Spleen (tissue), 11 donors: ENCODE measurements around the gene YES1. TPM values are rescaled to one million over a fixed set of nuclear protein-coding genes. Genes with fewer than 3 reads are reported as not detected.

ENCODE experiments used
- DNase-seq: peaks from one replicate; pipeline ENCODE4 v3.0.0-alpha.2; 2020
- H3K27ac ChIP-seq, 8 donors: fragments of 200-600 bp; sonication (generic) in 7 of 8; 1 replicate in 4 of 8; 2 replicates in 4 of 8; pipeline versions ENCODE4 v1.5.0 to v1.8.0; 2016 to 2021; ENCODE audit warnings: inconsistent platforms in 4 of 8, mild to moderate bottlenecking in 4 of 8, moderate library complexity in 1 of 8
- H3K27me3 ChIP-seq, 7 donors: fragments of 200-600 bp; sonication (generic) in 6 of 7; replicated peaks in 1 of 7; 1 replicate in 4 of 7; 2 replicates in 3 of 7; pipeline versions ENCODE4 v1.5.0 to v1.8.0; 2016 to 2021; ENCODE audit warnings: inconsistent platforms in 3 of 7, mild to moderate bottlenecking in 1 of 7
- H3K36me3 ChIP-seq, 6 donors: fragments of 200-600 bp; sonication (generic) in 5 of 6; 1 replicate in 4 of 6; 2 replicates in 2 of 6; pipeline versions ENCODE4 v1.5.0 to v1.8.0; 2016 to 2021; ENCODE audit warnings: inconsistent platforms in 2 of 6
- H3K4me1 ChIP-seq, 6 donors: fragments of 200-600 bp; sonication (generic) in 5 of 6; 1 replicate in 3 of 6; 2 replicates in 3 of 6; pipeline versions ENCODE4 v1.5.0 to v1.8.0; 2016 to 2021; ENCODE audit warnings: inconsistent platforms in 3 of 6
- H3K4me3 ChIP-seq, 8 donors: fragments of 200-600 bp; sonication (generic) in 7 of 8; 1 replicate in 4 of 8; 2 replicates in 4 of 8; pipeline versions ENCODE4 v1.5.0 to v1.8.0; 2016 to 2021; ENCODE audit warnings: inconsistent platforms in 4 of 8, mild to moderate bottlenecking in 4 of 8, moderate library complexity in 2 of 8
- H3K9me3 ChIP-seq, 8 donors: fragments of 200-600 bp; sonication (generic) in 7 of 8; 1 replicate in 4 of 8; 2 replicates in 4 of 8; pipeline versions ENCODE4 v1.5.0 to v1.8.0; 2016 to 2021; ENCODE audit warnings: inconsistent platforms in 4 of 8
- CTCF ChIP-seq, 11 experiments: fragments of 200-600 bp in 7 of 11; fragments of 450-650 bp in 4 of 11; sonication (generic) in 4 of 11; IDR thresholded peaks in 8 of 11; conservative IDR thresholded peaks in 3 of 11; 1 replicate in 7 of 11; 2 replicates in 4 of 11; pipeline versions ENCODE4 v1.4.0 to v1.8.0; 2016 to 2021; ENCODE audit warnings: antibody characterized with exemption in 11 of 11, inconsistent platforms in 4 of 11, mild to moderate bottlenecking in 1 of 11
- POLR2A ChIP-seq, 3 donors: fragments of 450-650 bp; IDR thresholded peaks; one replicate each; pipeline ENCODE4 v1.5.1; 2017; ENCODE audit warnings: antibody characterized with exemption in 3 of 3, mild to moderate bottlenecking in 1 of 3
- POLR2AphosphoS5 ChIP-seq, 3 donors: sonication (generic); formaldehyde crosslinking; IDR thresholded peaks; one replicate each; pipeline ENCODE4 v1.5.1; 2017; ENCODE audit warnings: antibody characterized with exemption in 3 of 3
- WGBS, 5 donors: extraction: QIAGEN DNeasy Blood & Tissue Kit in 3 of 5; methylation state at CpG; one replicate each; pipeline versions ENCODE4 v1.1.5 to v1.1.7; 2013 to 2018; 5-methylcytosine and 5-hydroxymethylcytosine counted together
- intact Hi-C: fragments of 100-400 bp; cut with DNase I; formaldehyde crosslinking; loops from one replicate; pipeline ENCODE4 v1.15.0; 2023; ENCODE audit warnings: low total_unique reads
- polyA plus RNA-seq, 3 donors: library from polyadenylated mRNA; stranded (reverse); fragments of 200-250 nt; gene quantifications; one replicate each; pipeline ENCODE4 v1.2.1, GENCODE V29; 2013
- total RNA-seq, 7 donors: library from RNA; depleted of rRNA in 3 of 7; stranded (reverse); fragments of >200 nt in 3 of 7; fragmentation: NEBNext Ultra II Directional in 4 of 7; extraction: Animal tissue kit (Norgen Biotek cat#: 25700) in 4 of 7; gene quantifications; one replicate each; pipeline versions ENCODE4 v1.1.0 to v1.2.1, GENCODE V29; 2016 to 2021
- donor health status: healthy with polysubstance abuse.
- donor health status: DM: no; HTN: no; CAD: no; lungs with moderate emphysema.
- donor health status: DM: no; HTN: no; CAD: no.
- donor health status: Bipolar disorder and iron deficiency.
- donor health status: healthy.
- donor health status: DM: no; HTN: no; CAD: no.
- donor health status: DM: yes; HTN: yes; CAD: no.

YES1 gene
- total and polyA plus RNA-seq, 10 donors, result 8.4 to 128 (median 60.9) TPM

- WGBS, 5 donors, result 6 to 10% (median 7%) methylated on average over 5 of the region's 5 CpGs
- no peak for TF ChIP-seq CTCF (IDR thresholded peaks at IDR 0.05 in 8 of 11, conservative IDR thresholded peaks at IDR 0.05 in 3 of 11)
- TF ChIP-seq POLR2AphosphoS5 (IDR thresholded peaks at IDR 0.05), result peak in 1 of 3 donors; percentile 74
- peak overlapping the region; percentile 54 to 81 (median 72) for H3K27ac ChIP-seq
- H3K4me1 ChIP-seq, result peaks cover 0 to 44% (median 24%) of the 10 kb centered on the region in 6 donors
- no peak for DNase-seq
- peak overlapping the region in 2 of 8 donors; percentile 9 to 34 for H3K4me3 ChIP-seq
- intact Hi-C loops, result loop anchor here (5.0 kb wide), 1 partner anchor 203 kb away; no protein-coding TSS in a partner anchor
- H3K36me3 ChIP-seq, result no peaks in the 10 kb centered on the region
- no peaks in the 10 kb centered on the region for H3K9me3 ChIP-seq
- H3K27me3 ChIP-seq, result peaks cover 0 to 41% (median 0%) of the 10 kb centered on the region in 7 donors
These were observed 18.4 kb upstream of the YES1 start for GRCh38 chr18:830315-830901.

- DNase-seq, result no peak
- Histone ChIP-seq H3K36me3 (no peaks in the 10 kb centered on the region), H3K9me3 (no peaks in the 10 kb centered on the region), H3K27ac (peak overlapping the region; percentile 54 to 81 (median 72)), H3K4me3 (no peak overlapping the region), H3K27me3 (peaks cover 0 to 47% (median 0%) of the 10 kb centered on the region in 7 donors), H3K4me1 (peaks cover 0 to 44% (median 21%) of the 10 kb centered on the region in 6 donors)
- intact Hi-C loops, result no loop called here
- 91 to 97% (median 93%) methylated on average over 6 of the region's 6 CpGs for WGBS, 5 donors
- TF ChIP-seq POLR2A (IDR thresholded peaks at IDR 0.05), result no peak
- no peak for TF ChIP-seq CTCF (IDR thresholded peaks at IDR 0.05 in 8 of 11, conservative IDR thresholded peaks at IDR 0.05 in 3 of 11)
- no peak for TF ChIP-seq POLR2AphosphoS5 (IDR thresholded peaks at IDR 0.05)
These were observed 17.4 kb upstream of the YES1 start for GRCh38 chr18:829432-829831.

GRCh38 chr18:827093-827677, 15.1 kb upstream of the YES1 start:
- no peaks in the 10 kb centered on the region for H3K9me3 ChIP-seq
- WGBS, 5 donors, result 67 to 82% (median 77%) methylated on average over 6 of the region's 6 CpGs
- intact Hi-C loops, result no loop called here
- no peak for DNase-seq
- H3K27ac ChIP-seq, result no peak overlapping the region
- peaks cover 0 to 51% (median 0%) of the 10 kb centered on the region in 7 donors for H3K27me3 ChIP-seq
- no peaks in the 10 kb centered on the region for H3K36me3 ChIP-seq
- TF ChIP-seq POLR2AphosphoS5 (IDR thresholded peaks at IDR 0.05) (no peak), CTCF (IDR thresholded peaks at IDR 0.05 in 8 of 11, conservative IDR thresholded peaks at IDR 0.05 in 3 of 11) (no peak), POLR2A (IDR thresholded peaks at IDR 0.05) (no peak)
- peaks cover 0 to 30% (median 21%) of the 10 kb centered on the region in 6 donors for H3K4me1 ChIP-seq
- H3K4me3 ChIP-seq, result no peak overlapping the region

- H3K27me3 ChIP-seq, result peaks cover 0 to 55% (median 0%) of the 10 kb centered on the region in 7 donors
- WGBS, 5 donors, result 79 to 95% (median 88%) methylated on average over 6 of the region's 6 CpGs
- no peak overlapping the region for H3K4me3 ChIP-seq
- intact Hi-C loops, result no loop called here
- no peak for DNase-seq
- no peak overlapping the region for H3K27ac ChIP-seq
- TF ChIP-seq POLR2A (IDR thresholded peaks at IDR 0.05) (no peak), POLR2AphosphoS5 (IDR thresholded peaks at IDR 0.05) (no peak), CTCF (IDR thresholded peaks at IDR 0.05 in 8 of 11, conservative IDR thresholded peaks at IDR 0.05 in 3 of 11) (no peak)
- H3K36me3 ChIP-seq, result no peaks in the 10 kb centered on the region
- peaks cover 0 to 18% (median 15%) of the 10 kb centered on the region in 6 donors for H3K4me1 ChIP-seq
- H3K9me3 ChIP-seq, result no peaks in the 10 kb centered on the region
These were observed 14.0 kb upstream of the YES1 start for GRCh38 chr18:825891-826585.
